Neuron (in vitro differentiated cells): ENCODE data around the gene ATP8A2.

Source experiments
- H2AFZ ChIP-seq: one replicate; pipeline ENCODE4 v1.6.1; 2013; ENCODE audit warnings: low read depth, mild to moderate bottlenecking, inconsistent platforms, low read length, moderate library complexity
- H3K27me3 ChIP-seq: one replicate; pipeline ENCODE4 v1.6.1; 2013; ENCODE audit warnings: low read length; ENCODE audit not compliant: insufficient read depth
- H3K36me3 ChIP-seq: one replicate; pipeline ENCODE4 v1.6.1; 2013; ENCODE audit warnings: low read length; ENCODE audit not compliant: insufficient read depth
- H3K4me1 ChIP-seq: one replicate; pipeline ENCODE4 v1.6.1; 2013; ENCODE audit warnings: low read length; ENCODE audit not compliant: insufficient read depth
- H3K4me3 ChIP-seq: 2 replicates; pipeline ENCODE4 v1.5.1; 2013; ENCODE audit warnings: mild to moderate bottlenecking, low read length, moderate library complexity
- H3K9me3 ChIP-seq: one replicate; pipeline ENCODE4 v1.6.1; 2013; ENCODE audit warnings: low read length

Gene ATP8A2

GRCh38 chr13:25910991-25911419 is 539.2 kb downstream of the ATP8A2 start:
- H3K4me1 ChIP-seq, result peaks cover 11% of the 10 kb centered on the region
- no peaks in the 10 kb centered on the region for H3K9me3 ChIP-seq
- H3K27me3 ChIP-seq, result peaks cover 16% of the 10 kb centered on the region
- no peak overlapping the region for H2AFZ ChIP-seq
- no peaks in the 10 kb centered on the region for H3K36me3 ChIP-seq
- H3K4me3 ChIP-seq, result no peak overlapping the region

- peaks cover 23% of the 10 kb centered on the region for H3K27me3 ChIP-seq
- peaks cover 11% of the 10 kb centered on the region for H3K4me1 ChIP-seq
Measured at GRCh38 chr13:25912961-25913360, 541.2 kb downstream of the ATP8A2 start.

GRCh38 chr13:25915840-25916518 is 544.2 kb downstream of the ATP8A2 start:
- no peak overlapping the region for H3K4me3 ChIP-seq
- peaks cover 22% of the 10 kb centered on the region for H3K27me3 ChIP-seq
- no peak overlapping the region for H2AFZ ChIP-seq
- peaks cover 7% of the 10 kb centered on the region for H3K4me1 ChIP-seq
- no peaks in the 10 kb centered on the region for H3K36me3 ChIP-seq
- no peaks in the 10 kb centered on the region for H3K9me3 ChIP-seq

More at GRCh38 chr13:25912961-25913360, 541.2 kb downstream of the ATP8A2 start:
- no peak overlapping the region for H2AFZ ChIP-seq
- no peaks in the 10 kb centered on the region for H3K36me3 ChIP-seq
- no peaks in the 10 kb centered on the region for H3K9me3 ChIP-seq
- H3K4me3 ChIP-seq, result no peak overlapping the region

- H3K4me3 ChIP-seq, result no peak overlapping the region
- no peaks in the 10 kb centered on the region for H3K36me3 ChIP-seq
- H2AFZ ChIP-seq, result no peak overlapping the region
- H3K4me1 ChIP-seq, result no peaks in the 10 kb centered on the region
- peaks cover 15% of the 10 kb centered on the region for H3K27me3 ChIP-seq
- H3K9me3 ChIP-seq, result no peaks in the 10 kb centered on the region
Measured at GRCh38 chr13:25920277-25920676, 548.5 kb downstream of the ATP8A2 start.

- no peaks in the 10 kb centered on the region for H3K4me1 ChIP-seq
Measured at GRCh38 chr13:25920931-25921330, 549.2 kb downstream of the ATP8A2 start.

GRCh38 chr13:25922376-25922775 is 550.6 kb downstream of the ATP8A2 start:
- Histone ChIP-seq H3K27me3 (peaks cover 2% of the 10 kb centered on the region), H2AFZ (no peak overlapping the region), H3K4me1 (no peaks in the 10 kb centered on the region), H3K4me3 (no peak overlapping the region), H3K36me3 (no peaks in the 10 kb centered on the region), H3K9me3 (no peaks in the 10 kb centered on the region)

More at GRCh38 chr13:25920931-25921330, 549.2 kb downstream of the ATP8A2 start:
- Histone ChIP-seq H3K27me3 (peaks cover 10% of the 10 kb centered on the region), H3K36me3 (no peaks in the 10 kb centered on the region), H3K4me3 (no peak overlapping the region), H2AFZ (no peak overlapping the region), H3K9me3 (no peaks in the 10 kb centered on the region)

GRCh38 chr13:25923217-25924085 is 551.7 kb downstream of the ATP8A2 start:
- Histone ChIP-seq H2AFZ (no peak overlapping the region), H3K4me3 (no peak overlapping the region), H3K27me3 (no peaks in the 10 kb centered on the region), H3K36me3 (no peaks in the 10 kb centered on the region), H3K4me1 (no peaks in the 10 kb centered on the region), H3K9me3 (no peaks in the 10 kb centered on the region)

GRCh38 chr13:25927363-25927762 is 555.6 kb downstream of the ATP8A2 start:
- no peaks in the 10 kb centered on the region for H3K4me1 ChIP-seq

GRCh38 chr13:25927932-25928331 is 556.2 kb downstream of the ATP8A2 start:
- Histone ChIP-seq H3K4me1 (no peaks in the 10 kb centered on the region), H3K9me3 (no peaks in the 10 kb centered on the region), H3K27me3 (peaks cover 2% of the 10 kb centered on the region), H2AFZ (no peak overlapping the region), H3K36me3 (no peaks in the 10 kb centered on the region), H3K4me3 (no peak overlapping the region)

More at GRCh38 chr13:25927363-25927762, 555.6 kb downstream of the ATP8A2 start:
- no peak overlapping the region for H2AFZ ChIP-seq
- H3K9me3 ChIP-seq, result no peaks in the 10 kb centered on the region
- no peak overlapping the region for H3K4me3 ChIP-seq
- peaks cover under 1% of the 10 kb centered on the region for H3K27me3 ChIP-seq
- no peaks in the 10 kb centered on the region for H3K36me3 ChIP-seq

- Histone ChIP-seq H3K4me3 (no peak overlapping the region), H3K9me3 (no peaks in the 10 kb centered on the region), H3K36me3 (no peaks in the 10 kb centered on the region), H2AFZ (no peak overlapping the region), H3K27me3 (peaks cover 2% of the 10 kb centered on the region), H3K4me1 (no peaks in the 10 kb centered on the region)
Measured at GRCh38 chr13:25928941-25929505, 557.2 kb downstream of the ATP8A2 start.

- Histone ChIP-seq H3K36me3 (no peaks in the 10 kb centered on the region), H3K4me1 (no peaks in the 10 kb centered on the region), H3K27me3 (peaks cover 2% of the 10 kb centered on the region), H3K4me3 (no peak overlapping the region), H2AFZ (no peak overlapping the region), H3K9me3 (no peaks in the 10 kb centered on the region)
Measured at GRCh38 chr13:25929816-25930215, 558.0 kb downstream of the ATP8A2 start.

GRCh38 chr13:25930653-25931052 is 558.9 kb downstream of the ATP8A2 start:
- no peaks in the 10 kb centered on the region for H3K36me3 ChIP-seq
- H3K9me3 ChIP-seq, result no peaks in the 10 kb centered on the region
- H3K27me3 ChIP-seq, result peaks cover 2% of the 10 kb centered on the region
- no peak overlapping the region for H3K4me3 ChIP-seq
- no peaks in the 10 kb centered on the region for H3K4me1 ChIP-seq
- H2AFZ ChIP-seq, result no peak overlapping the region

GRCh38 chr13:25932365-25932764 is 560.6 kb downstream of the ATP8A2 start:
- H2AFZ ChIP-seq, result no peak overlapping the region
- H3K4me3 ChIP-seq, result no peak overlapping the region
- H3K36me3 ChIP-seq, result no peaks in the 10 kb centered on the region
- H3K27me3 ChIP-seq, result peaks cover 2% of the 10 kb centered on the region
- H3K4me1 ChIP-seq, result no peaks in the 10 kb centered on the region
- no peaks in the 10 kb centered on the region for H3K9me3 ChIP-seq
